Upper lobe of left lung (tissue), 6 donors: ENCODE results near the gene APOBEC3B. TPM values are rescaled to one million over a fixed set of nuclear protein-coding genes. Genes with fewer than 3 reads are reported as not detected.
"Not testable (repeated sequence)": the region's sequence is repeated elsewhere in the genome, so short reads cannot be mapped to it uniquely, and the experiment has no call there.

ENCODE experiments used
- ATAC-seq, 2 donors: fragments of 200-7000 bp; cut with Tn5 transposase; one replicate each; pipeline ENCODE4 v1.9.1; 2022; ENCODE audit warnings: mild to moderate bottlenecking in 2 of 2, moderate library complexity in 2 of 2; ENCODE audit not compliant: low FRiP score in 2 of 2
- DNase-seq, 2 donors: peaks; one replicate each; pipeline ENCODE4 v3.0.0-alpha.2; 2019 to 2020
- H3K27ac ChIP-seq, 4 donors: fragments of 200-600 bp; sonication (generic); one replicate each; pipeline ENCODE4 v1.5.1; 2016 to 2019
- H3K27me3 ChIP-seq, 4 donors: fragments of 200-600 bp; sonication (generic); one replicate each; pipeline ENCODE4 v1.5.1; 2017 to 2019
- H3K36me3 ChIP-seq, 4 donors: fragments of 200-600 bp; sonication (generic); one replicate each; pipeline ENCODE4 v1.5.1; 2016 to 2019
- H3K4me1 ChIP-seq, 4 donors: fragments of 200-600 bp; sonication (generic); one replicate each; pipeline ENCODE4 v1.5.1; 2018 to 2019
- H3K4me3 ChIP-seq, 4 donors: fragments of 200-600 bp; sonication (generic); one replicate each; pipeline ENCODE4 v1.5.1; 2017 to 2019; ENCODE audit warnings: mild to moderate bottlenecking in 2 of 4, moderate library complexity in 1 of 4
- H3K9me3 ChIP-seq, 4 donors: fragments of 200-600 bp; sonication (generic); one replicate each; pipeline ENCODE4 v1.5.1; 2018 to 2019
- EP300 ChIP-seq, 4 donors: sonication (generic); formaldehyde crosslinking; IDR thresholded peaks; one replicate each; pipeline ENCODE4 v1.5.1; 2017; ENCODE audit warnings: antibody characterized with exemption in 4 of 4, control low read depth in 2 of 4
- POLR2A ChIP-seq, 4 donors: fragments of 450-650 bp; IDR thresholded peaks; one replicate each; pipeline ENCODE4 v1.5.1; 2016 to 2017; ENCODE audit warnings: antibody characterized with exemption in 4 of 4, mild to moderate bottlenecking in 2 of 4
- POLR2AphosphoS5 ChIP-seq, 2 donors: sonication (generic); formaldehyde crosslinking; IDR thresholded peaks; one replicate each; pipeline ENCODE4 v1.5.1; 2017; ENCODE audit warnings: antibody characterized with exemption in 2 of 2
- WGBS, 2 donors: methylation state at CpG; one replicate each; pipeline ENCODE4 v1.1.5; 2017 to 2018; 5-methylcytosine and 5-hydroxymethylcytosine counted together
- total RNA-seq, 6 donors: library from RNA; depleted of rRNA in 4 of 6; stranded (reverse); fragments of >200 nt in 4 of 6; gene quantifications; one replicate each; pipeline versions ENCODE4 v1.1.0 to v1.2.1, GENCODE V29; 2016 to 2021
- TF ChIP-seq, protein P1 (sequence below), 6 experiments: fragments of 450-650 bp in 4 of 6; fragments of 200-600 bp in 2 of 6; sonication (generic) in 2 of 6; IDR thresholded peaks; one replicate each; pipeline ENCODE4 v1.5.1; 2016 to 2019; ENCODE audit warnings: antibody characterized with exemption in 6 of 6
- donor health status: DM: no; HTN: no; CAD: no; lungs with moderate emphysema.
- donor health status: DM: no; HTN: yes; CAD: no; lungs with severe emphysema.

APOBEC3B gene
- total RNA-seq, 6 donors from 2014 or later: 0.89 to 5.8 (median 1.5) TPM; not detected in 2

DNA sequence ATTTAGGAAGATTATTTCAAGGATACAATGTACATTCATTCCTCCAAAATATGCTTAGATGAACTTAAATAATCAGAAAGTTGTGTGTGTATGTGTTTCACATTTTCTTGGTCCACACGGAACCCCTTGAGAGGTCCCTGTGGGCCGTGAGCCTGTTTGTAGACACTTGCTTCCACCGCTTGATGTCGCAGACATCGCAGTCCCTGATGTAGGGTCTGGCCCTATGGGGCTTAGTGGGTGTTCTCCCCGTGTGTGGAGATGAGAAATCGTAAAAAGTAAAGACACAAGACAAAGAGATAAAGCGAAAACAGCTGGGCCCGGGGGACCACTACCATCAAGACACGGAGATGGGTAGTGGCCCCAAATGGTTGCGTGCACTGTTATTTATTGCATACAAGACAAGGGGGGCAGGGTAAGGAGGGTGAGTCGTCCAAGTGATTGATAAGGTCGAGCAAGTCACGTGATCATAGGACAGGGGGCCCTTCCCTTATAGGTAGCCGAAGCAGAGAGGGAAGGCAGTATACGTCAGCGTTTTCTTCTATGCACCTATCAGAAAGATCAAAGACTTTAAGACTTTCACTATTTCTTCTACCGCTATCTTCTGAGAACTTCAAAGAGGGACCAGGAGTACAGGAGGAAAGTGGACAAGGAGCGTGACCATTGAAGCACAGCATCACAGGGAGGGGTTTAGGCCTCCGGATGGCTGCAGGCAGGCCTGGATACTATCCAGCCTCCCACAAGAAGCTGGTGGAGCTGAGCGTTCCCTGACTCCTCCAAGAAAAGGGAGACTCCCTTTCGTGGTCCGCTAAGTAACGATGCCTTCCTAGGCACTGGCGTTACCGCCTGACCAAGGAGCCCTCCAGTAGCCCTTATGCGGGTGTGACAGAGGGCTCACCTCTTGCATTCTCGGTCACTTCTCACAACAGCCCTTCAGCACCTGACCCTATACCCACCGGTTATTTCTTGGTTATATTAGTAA is 30.7 kb downstream of the APOBEC3B start:
- no peaks in the 10 kb centered on the region for H3K27me3 ChIP-seq
- no peak for TF ChIP-seq POLR2AphosphoS5 (IDR thresholded peaks at IDR 0.05)
- no peak for TF ChIP-seq EP300 (IDR thresholded peaks at IDR 0.05)
- TF ChIP-seq, protein P1, sequence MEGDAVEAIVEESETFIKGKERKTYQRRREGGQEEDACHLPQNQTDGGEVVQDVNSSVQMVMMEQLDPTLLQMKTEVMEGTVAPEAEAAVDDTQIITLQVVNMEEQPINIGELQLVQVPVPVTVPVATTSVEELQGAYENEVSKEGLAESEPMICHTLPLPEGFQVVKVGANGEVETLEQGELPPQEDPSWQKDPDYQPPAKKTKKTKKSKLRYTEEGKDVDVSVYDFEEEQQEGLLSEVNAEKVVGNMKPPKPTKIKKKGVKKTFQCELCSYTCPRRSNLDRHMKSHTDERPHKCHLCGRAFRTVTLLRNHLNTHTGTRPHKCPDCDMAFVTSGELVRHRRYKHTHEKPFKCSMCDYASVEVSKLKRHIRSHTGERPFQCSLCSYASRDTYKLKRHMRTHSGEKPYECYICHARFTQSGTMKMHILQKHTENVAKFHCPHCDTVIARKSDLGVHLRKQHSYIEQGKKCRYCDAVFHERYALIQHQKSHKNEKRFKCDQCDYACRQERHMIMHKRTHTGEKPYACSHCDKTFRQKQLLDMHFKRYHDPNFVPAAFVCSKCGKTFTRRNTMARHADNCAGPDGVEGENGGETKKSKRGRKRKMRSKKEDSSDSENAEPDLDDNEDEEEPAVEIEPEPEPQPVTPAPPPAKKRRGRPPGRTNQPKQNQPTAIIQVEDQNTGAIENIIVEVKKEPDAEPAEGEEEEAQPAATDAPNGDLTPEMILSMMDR (IDR thresholded peaks at IDR 0.05): no peak
- TF ChIP-seq POLR2A (IDR thresholded peaks at IDR 0.05): no peak
- DNase-seq: peak in 1 of 2 donors; percentile 8
- H3K4me3 ChIP-seq: no peak overlapping the region
- H3K4me1 ChIP-seq: peaks cover 12 to 25% (median 16%) of the 10 kb centered on the region in 4 donors
- WGBS, 2 donors: 89 to 93% methylated on average over 29 of the region's 29 CpGs
- no peaks in the 10 kb centered on the region for H3K36me3 ChIP-seq
- H3K9me3 ChIP-seq: no peaks in the 10 kb centered on the region
- no peak for ATAC-seq
- H3K27ac ChIP-seq: peak overlapping the region in 1 of 4 donors; percentile 87

DNA sequence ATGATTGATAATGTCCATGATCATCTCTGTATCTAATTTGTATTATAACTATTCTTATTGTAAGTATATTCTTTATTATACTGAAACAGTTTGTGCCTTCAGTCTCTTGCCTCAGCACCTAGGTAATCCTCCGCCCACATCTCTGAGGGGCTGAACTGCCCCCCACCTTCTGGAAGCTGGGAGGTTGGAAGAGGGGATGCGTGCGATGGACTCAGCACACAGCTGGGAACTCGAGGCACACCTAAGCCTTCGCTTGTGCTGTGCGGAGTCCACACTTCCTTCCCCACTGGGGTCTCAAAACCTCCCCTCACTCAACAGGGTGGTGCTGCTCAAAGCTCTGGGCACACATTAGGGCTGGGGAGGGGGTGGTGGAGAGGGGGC is 31.4 kb downstream of the APOBEC3B start:
- WGBS, 2 donors: 63 to 82% methylated on average over 4 to 6 of the region's 6 CpGs
- Histone ChIP-seq H3K4me1 (peaks cover 12 to 25% (median 16%) of the 10 kb centered on the region in 4 donors), H3K4me3 (peak overlapping the region in 3 of 4 donors; percentile 41 to 64 (median 57)), H3K27ac (peak overlapping the region; percentile 77 to 95 (median 88))
- not testable (repeated sequence) for H3K9me3 ChIP-seq, DNase-seq, H3K27me3 ChIP-seq, H3K36me3 ChIP-seq
- peak in 1 of 2 donors; percentile 9 for ATAC-seq

DNA sequence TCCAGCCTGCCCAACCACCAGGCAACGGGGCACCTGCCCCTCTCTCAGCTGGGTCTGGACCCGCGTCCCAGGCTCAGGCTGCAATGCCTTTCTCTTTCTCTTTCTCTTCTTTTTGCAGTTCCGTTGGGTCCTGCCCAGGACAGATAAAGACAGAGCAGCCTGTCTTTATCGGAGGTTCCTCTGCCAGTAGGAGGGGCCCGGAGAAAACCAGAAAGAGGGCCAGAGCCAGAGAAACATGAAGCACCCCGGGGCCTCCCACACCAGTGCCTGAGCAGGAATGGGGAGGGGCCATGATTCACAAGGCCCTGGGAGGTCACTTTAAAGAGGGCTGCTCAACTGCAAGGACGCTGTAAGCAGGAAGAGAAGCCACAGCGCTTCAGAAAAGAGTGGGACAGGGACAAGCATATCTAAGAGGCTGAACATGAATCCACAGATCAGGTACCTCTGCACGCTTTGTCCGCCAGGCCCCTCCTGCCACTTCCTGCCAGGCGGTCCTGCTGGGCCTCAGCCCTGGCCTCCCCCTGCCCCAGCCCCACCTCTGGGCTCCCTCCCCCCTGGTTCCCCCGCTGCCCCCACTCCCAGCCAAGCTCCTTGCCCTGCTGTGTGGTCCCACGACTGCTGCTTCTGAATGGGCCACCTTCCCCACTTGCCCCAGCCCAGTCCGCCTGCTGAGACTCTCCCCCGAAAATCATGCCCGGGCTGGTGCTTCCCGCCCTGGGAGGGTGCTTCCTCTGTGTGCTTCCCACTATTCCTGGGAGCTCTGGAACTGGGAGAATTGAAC is 32.0 kb downstream of the APOBEC3B start, which contains the start of gene APOBEC3C:
TSS of gene APOBEC3C (plus strand) at position 316 of the 781 bp plus-strand sequence. CDS start at position 422, 106 bp downstream.
- DNase-seq (peak; percentile 68 to 88), ATAC-seq (peak; percentile 94 to 98)
- H3K4me1 ChIP-seq: peaks cover 12 to 25% (median 16%) of the 10 kb centered on the region in 4 donors
- peak within 1 kb of the TSS; percentile 77 to 95 (median 88) for H3K27ac ChIP-seq
- no peaks in the 10 kb centered on the region for H3K36me3 ChIP-seq
- WGBS, 2 donors: 7 to 9% methylated on average over 13 to 18 of the region's 18 CpGs
- no peaks in the 10 kb centered on the region for H3K9me3 ChIP-seq
- TF ChIP-seq EP300 (IDR thresholded peaks at IDR 0.05) (no peak), POLR2AphosphoS5 (IDR thresholded peaks at IDR 0.05) (peak; percentile 21 to 80), POLR2A (IDR thresholded peaks at IDR 0.05) (peak in 2 of 4 donors; percentile 38 to 80)
- TF ChIP-seq, protein P1 (IDR thresholded peaks at IDR 0.05): no peak
- H3K27me3 ChIP-seq: no peaks in the 10 kb centered on the region
- H3K4me3 ChIP-seq: peak within 1 kb of the TSS; percentile 35 to 64 (median 49)

DNA sequence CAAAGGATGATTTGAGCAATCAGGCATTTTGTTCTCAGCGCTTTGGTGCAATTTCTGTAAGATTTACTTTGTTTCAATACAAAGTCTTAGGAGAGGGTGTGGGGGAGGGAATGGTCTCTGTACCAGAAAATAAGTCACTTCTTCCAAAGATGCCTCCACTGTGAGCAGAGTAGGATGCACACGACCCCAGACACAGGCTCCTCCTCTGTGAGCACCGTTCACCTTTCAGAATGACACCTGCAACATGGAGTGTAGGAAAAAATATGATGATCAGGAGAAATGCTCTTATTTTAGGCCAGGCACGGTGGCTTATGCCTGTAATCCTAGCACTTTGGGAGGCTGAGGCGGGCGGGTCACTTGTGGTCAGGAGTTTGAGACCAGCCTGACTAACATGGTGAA is 32.6 kb downstream of the APOBEC3B start:
- peak overlapping the region; percentile 77 to 95 (median 88) for H3K27ac ChIP-seq
- DNase-seq, ATAC-seq, H3K9me3 ChIP-seq, H3K36me3 ChIP-seq, H3K27me3 ChIP-seq: not testable (repeated sequence)
- WGBS, 2 donors: 58 to 62% methylated on average over 6 of the region's 6 CpGs
- H3K4me3 ChIP-seq: peak overlapping the region; percentile 35 to 64 (median 49)
- H3K4me1 ChIP-seq: peaks cover 12 to 25% (median 16%) of the 10 kb centered on the region in 4 donors

DNA sequence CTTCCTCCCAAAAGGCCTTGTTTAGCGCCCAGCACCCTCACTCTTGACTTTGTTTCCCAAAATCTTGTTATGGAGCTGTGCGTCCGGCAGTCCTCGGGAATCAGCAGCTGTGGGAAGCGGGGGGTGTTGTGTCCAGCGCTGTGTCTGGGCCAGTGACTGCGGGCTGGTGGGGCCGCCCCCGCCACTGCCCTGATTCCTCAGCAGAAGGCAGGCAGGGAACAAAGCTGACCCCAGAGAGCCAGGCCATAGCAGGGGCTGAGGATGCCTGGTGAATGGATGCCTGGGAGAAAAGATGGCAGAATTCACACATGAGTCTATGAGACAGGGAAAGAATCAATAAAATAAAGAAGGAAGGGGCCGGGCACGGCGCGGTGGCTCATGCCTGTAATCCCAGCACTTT is 34.4 kb downstream of the APOBEC3B start:
- Histone ChIP-seq H3K36me3 (no peaks in the 10 kb centered on the region), H3K4me1 (peaks cover 21 to 40% (median 25%) of the 10 kb centered on the region in 4 donors), H3K4me3 (no peak overlapping the region), H3K27me3 (no peaks in the 10 kb centered on the region), H3K27ac (no peak overlapping the region), H3K9me3 (no peaks in the 10 kb centered on the region)
- DNase-seq (peak in 1 of 2 donors; percentile 43), ATAC-seq (no peak)
- 96 to 98% methylated on average over 12 to 13 of the region's 13 CpGs for WGBS, 2 donors
- no peak for TF ChIP-seq POLR2AphosphoS5 (IDR thresholded peaks at IDR 0.05)
- no peak for TF ChIP-seq EP300 (IDR thresholded peaks at IDR 0.05)
- TF ChIP-seq, protein P1 (IDR thresholded peaks at IDR 0.05): no peak
- TF ChIP-seq POLR2A (IDR thresholded peaks at IDR 0.05): no peak
